ENCODE results near the gene CNTNAP5.

- TF ChIP-seq CTCF (conservative IDR thresholded peaks at IDR 0.05; ENCODE audit: low read length) = no peak
- no peak for TF ChIP-seq EZH2phosphoT487 (IDR thresholded peaks at IDR 0.05; ENCODE audit: borderline replicate concordance)
Measured at GRCh38 chr2:124122340-124122739, 97.3 kb downstream of the CNTNAP5 start.
